HepG2 (cell line): ENCODE data around the gene NOXA1. TPM values are rescaled to one million over a fixed set of nuclear protein-coding genes. Genes with fewer than 3 reads are reported as not detected.

Experiments
- ATAC-seq: fragments of 200-7000 bp; cut with Tn5 transposase; 3 replicates; pipeline ENCODE4 v1.9.1; 2020; ENCODE audit warnings: mild to moderate bottlenecking, moderate library complexity
- BruUV-seq: library from RNA; stranded (reverse); fragments of 400-500 nt; replicated peaks from 2 replicates; lab custom pipeline; 2021; lab: Mats Ljungman, UMichigan
- CTCF ChIA-PET: fragments of 300-600 bp; formaldehyde crosslinking; extraction: SDS; loops from one replicate; lab custom pipeline; 2021; ENCODE audit warnings: low total read pairs, inconsistent platforms, low intra/inter-chr PET ratio; lab: Yijun Ruan, JAX
- POLR2A ChIA-PET: fragments of 350-600 bp; sonication (Branson Sonifier 250); formaldehyde crosslinking; loops from one replicate; lab custom pipeline; 2020; ENCODE audit warnings: antibody characterized with exemption, inconsistent platforms; lab: Yijun Ruan, JAX
- DNase-seq: peaks from one replicate; pipeline ENCODE4 v3.0.0-alpha.2; 2015; ENCODE audit warnings: low spot score
- FAIRE-seq: peaks from 3 replicates; lab custom pipeline; 2011; peaks lifted over from hg19 to GRCh38; lab: Jason Lieb, UNC
- H2AFZ ChIP-seq: one replicate; pipeline ENCODE4 v1.6.1; 2011; ENCODE audit warnings: low read length, inconsistent platforms
- H3K27ac ChIP-seq: fragments of 300-600 bp; 3 replicates; pipeline ENCODE4 v1.8.0; 2011; ENCODE audit warnings: mixed run types, mild to moderate bottlenecking, mixed read lengths, low read length, inconsistent platforms; ENCODE audit not compliant: insufficient read depth; ENCODE audit errors: extremely low read length
- H3K27me3 ChIP-seq, 2 experiments: fragments of 200-600 bp in 1 of 2; 2 replicates in 1 of 2; 3 replicates in 1 of 2; pipeline versions ENCODE4 v1.6.0 to v1.8.0; 2011; ENCODE audit warnings: low read length in 2 of 2, mild to moderate bottlenecking in 2 of 2, moderate library complexity in 2 of 2, inconsistent platforms in 1 of 2; ENCODE audit not compliant: insufficient read depth in 2 of 2, control insufficient read depth in 1 of 2
- H3K36me3 ChIP-seq, 2 experiments: fragments of 200-600 bp in 1 of 2; replicated peaks in 1 of 2; 2 replicates in 1 of 2; 3 replicates in 1 of 2; pipeline versions ENCODE4 v1.5.1 to v1.8.0; 2011; ENCODE audit warnings: low read length in 2 of 2, inconsistent platforms in 1 of 2; ENCODE audit not compliant: insufficient read depth in 2 of 2, control insufficient read depth in 1 of 2
- H3K4me1 ChIP-seq: 2 replicates; pipeline ENCODE4 v1.5.1; 2012; ENCODE audit warnings: low read length, inconsistent platforms; ENCODE audit not compliant: insufficient read depth
- H3K4me2 ChIP-seq: 2 replicates; pipeline ENCODE4 v1.6.0; 2011; ENCODE audit warnings: low read depth, low read length, inconsistent platforms
- H3K4me3 ChIP-seq, 3 experiments: fragments of 200-600 bp in 1 of 3; sonication (generic), shearing (Covaris generic) in 1 of 3; replicated peaks in 1 of 3; 2 replicates each; pipeline ENCODE4 v1.5.1; 2011 to 2016; ENCODE audit warnings: low read length in 3 of 3, inconsistent platforms in 2 of 3, low read depth in 2 of 3, mild to moderate bottlenecking in 2 of 3, control low read depth in 1 of 3, mixed read lengths in 1 of 3; ENCODE audit not compliant: insufficient read depth in 1 of 3
- H3K79me2 ChIP-seq: one replicate; pipeline ENCODE4 v1.6.1; 2011; ENCODE audit warnings: low read length, inconsistent platforms; ENCODE audit not compliant: insufficient read depth
- H3K9ac ChIP-seq: 2 replicates; pipeline ENCODE4 v1.6.0; 2011; ENCODE audit warnings: mild to moderate bottlenecking, low read depth, low read length, inconsistent platforms; ENCODE audit not compliant: insufficient read depth
- H3K9me3 ChIP-seq: 2 replicates; pipeline ENCODE4 v1.5.1; 2012; ENCODE audit warnings: mild to moderate bottlenecking, low read length
- H4K20me1 ChIP-seq: 2 replicates; pipeline ENCODE4 v1.6.0; 2011; ENCODE audit warnings: inconsistent platforms, mild to moderate bottlenecking, low read length, moderate library complexity; ENCODE audit not compliant: insufficient read depth
- ATF7 ChIP-seq, 2 experiments: fragments of 450-650 bp in 1 of 2; sonication (generic) in 1 of 2; formaldehyde crosslinking in 1 of 2; IDR thresholded peaks; 2 replicates each; pipeline versions ENCODE4 v1.4.0 to v1.6.1; 2016 to 2020; ENCODE audit warnings: antibody characterized with exemption in 1 of 2, mild to moderate bottlenecking in 1 of 2, missing genetic modification reagents in 1 of 2
- NFIC ChIP-seq: IDR thresholded peaks from 2 replicates; pipeline ENCODE4 v1.6.1; 2012; ENCODE audit warnings: mild to moderate bottlenecking, low read length, inconsistent platforms
- SMC3 ChIP-seq: IDR thresholded peaks from 2 replicates; pipeline ENCODE4 v1.6.1; 2011; ENCODE audit warnings: low read length, improper control_type of control experiment
- ZIK1 ChIP-seq: sonication (generic); formaldehyde crosslinking; IDR thresholded peaks from 2 replicates; pipeline ENCODE4 v1.5.0; 2020; ENCODE audit warnings: mild to moderate bottlenecking, low read depth, missing genetic modification reagents, borderline replicate concordance
- ZNF850 ChIP-seq: sonication (generic); formaldehyde crosslinking; conservative IDR thresholded peaks from 2 replicates; pipeline ENCODE4 v1.9.0; 2021; ENCODE audit warnings: mild to moderate bottlenecking, missing genetic modification reagents
- WGBS: methylation state at CpG from one replicate; pipeline ENCODE4 v1.1.6; 2017; ENCODE audit warnings: low lambda C conversion rate; 5-methylcytosine and 5-hydroxymethylcytosine counted together
- in situ Hi-C: cut with HindIII; loops from 2 replicates; pipeline ENCODE4 v1.10.0; 2017; ENCODE audit warnings: low pct_unique_long_range_greater_than_20kb; ENCODE audit not compliant: extremely low pct_ligation_motif_present
- intact Hi-C: fragments of 100-400 bp; cut with micrococcal nuclease; formaldehyde crosslinking; loops from one replicate; pipeline ENCODE4 v1.10.0; 2022; ENCODE audit not compliant: unreplicated experiment
- polyA plus RNA-seq, 8 experiments: library from polyadenylated mRNA; depleted of rRNA in 3 of 8; stranded (reverse) in 7 of 8; unstranded in 1 of 8; fragments of >200 nt; fragmentation: Illumina TruSeq in 4 of 8; extraction: Trizol in 4 of 8; gene quantifications; 2 replicates each; pipeline versions ENCODE4 v1.2.1 to v1.2.3, GENCODE V29; 2011 to 2016; ENCODE audit warnings: low read depth in 4 of 8, missing spikeins in 1 of 8, mixed read lengths in 1 of 8; ENCODE audit not compliant: insufficient read depth in 1 of 8
- total RNA-seq, 5 experiments: library from RNA; depleted of rRNA; stranded (reverse); fragments of >200 nt; fragmentation: Illumina TruSeq; extraction: Trizol; gene quantifications; 2 replicates each; pipeline ENCODE4 v1.2.3, GENCODE V29; 2016; ENCODE audit warnings: low read depth in 1 of 5
- TF ChIP-seq, protein P1 (sequence below): sonication (generic); formaldehyde crosslinking; IDR thresholded peaks from 2 replicates; pipeline ENCODE4 v1.4.0; 2020; ENCODE audit warnings: missing genetic modification reagents, borderline replicate concordance
- TF ChIP-seq, protein P2 (sequence below): sonication (generic); formaldehyde crosslinking; IDR thresholded peaks from 2 replicates; pipeline ENCODE4 v1.8.1; 2022; ENCODE audit warnings: low read depth, mild to moderate bottlenecking, missing genetic modification reagents
- TF ChIP-seq, protein P3 (sequence below): sonication (generic); formaldehyde crosslinking; IDR thresholded peaks from 2 replicates; pipeline ENCODE4 v1.5.0; 2020; ENCODE audit warnings: missing genetic modification reagents, mild to moderate bottlenecking, borderline replicate concordance

NOXA1 gene
- total and polyA plus RNA-seq, 2 of the 13 experiments (the other 11 are each of a cell fraction or from before 2014, with no cell fraction given): 0.78 to 1.2 TPM

GRCh38 chr9:137416006-137416562 is 7.1 kb upstream of the NOXA1 start:
- H3K9me3 ChIP-seq: no peaks in the 10 kb centered on the region
- ATAC-seq (no peak), DNase-seq (no peak), FAIRE-seq (no peak)
- CTCF ChIA-PET: no interaction called here
- WGBS: 99% methylated on average over 8 of the region's 23 CpGs
- no peaks in the 10 kb centered on the region for H3K36me3 ChIP-seq
- in situ Hi-C loops: no loop called here
- H3K4me1 ChIP-seq: 0 out of 2 replicates have a peak, but pooled peaks cover 5% of the 10 kb centered on the region
- no peaks in the 10 kb centered on the region for H3K27me3 ChIP-seq
- H3K27ac ChIP-seq: no peak overlapping the region
- no peak overlapping the region for H3K9ac ChIP-seq
- peaks cover 2% of the 10 kb centered on the region for H3K79me2 ChIP-seq
- H2AFZ ChIP-seq: no peak overlapping the region
- intact Hi-C loops: no loop called here
- TF ChIP-seq ATF7 (IDR thresholded peaks at IDR 0.05) (no peak), ATF7 (CRISPR knock-in tag; IDR thresholded peaks at IDR 0.05) (no peak), SMC3 (no peak), ZIK1 (no peak), NFIC (no peak), ZNF850 (CRISPR knock-in tag) (no peak)
- TF ChIP-seq, protein P1, sequence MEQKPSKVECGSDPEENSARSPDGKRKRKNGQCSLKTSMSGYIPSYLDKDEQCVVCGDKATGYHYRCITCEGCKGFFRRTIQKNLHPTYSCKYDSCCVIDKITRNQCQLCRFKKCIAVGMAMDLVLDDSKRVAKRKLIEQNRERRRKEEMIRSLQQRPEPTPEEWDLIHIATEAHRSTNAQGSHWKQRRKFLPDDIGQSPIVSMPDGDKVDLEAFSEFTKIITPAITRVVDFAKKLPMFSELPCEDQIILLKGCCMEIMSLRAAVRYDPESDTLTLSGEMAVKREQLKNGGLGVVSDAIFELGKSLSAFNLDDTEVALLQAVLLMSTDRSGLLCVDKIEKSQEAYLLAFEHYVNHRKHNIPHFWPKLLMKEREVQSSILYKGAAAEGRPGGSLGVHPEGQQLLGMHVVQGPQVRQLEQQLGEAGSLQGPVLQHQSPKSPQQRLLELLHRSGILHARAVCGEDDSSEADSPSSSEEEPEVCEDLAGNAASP (CRISPR knock-in tag): no peak
- TF ChIP-seq, protein P2, sequence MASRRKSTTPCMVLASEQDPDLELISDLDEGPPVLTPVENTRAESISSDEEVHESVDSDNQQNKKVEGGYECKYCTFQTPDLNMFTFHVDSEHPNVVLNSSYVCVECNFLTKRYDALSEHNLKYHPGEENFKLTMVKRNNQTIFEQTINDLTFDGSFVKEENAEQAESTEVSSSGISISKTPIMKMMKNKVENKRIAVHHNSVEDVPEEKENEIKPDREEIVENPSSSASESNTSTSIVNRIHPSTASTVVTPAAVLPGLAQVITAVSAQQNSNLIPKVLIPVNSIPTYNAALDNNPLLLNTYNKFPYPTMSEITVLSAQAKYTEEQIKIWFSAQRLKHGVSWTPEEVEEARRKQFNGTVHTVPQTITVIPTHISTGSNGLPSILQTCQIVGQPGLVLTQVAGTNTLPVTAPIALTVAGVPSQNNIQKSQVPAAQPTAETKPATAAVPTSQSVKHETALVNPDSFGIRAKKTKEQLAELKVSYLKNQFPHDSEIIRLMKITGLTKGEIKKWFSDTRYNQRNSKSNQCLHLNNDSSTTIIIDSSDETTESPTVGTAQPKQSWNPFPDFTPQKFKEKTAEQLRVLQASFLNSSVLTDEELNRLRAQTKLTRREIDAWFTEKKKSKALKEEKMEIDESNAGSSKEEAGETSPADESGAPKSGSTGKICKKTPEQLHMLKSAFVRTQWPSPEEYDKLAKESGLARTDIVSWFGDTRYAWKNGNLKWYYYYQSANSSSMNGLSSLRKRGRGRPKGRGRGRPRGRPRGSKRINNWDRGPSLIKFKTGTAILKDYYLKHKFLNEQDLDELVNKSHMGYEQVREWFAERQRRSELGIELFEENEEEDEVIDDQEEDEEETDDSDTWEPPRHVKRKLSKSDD (CRISPR knock-in tag): no peak
- TF ChIP-seq, protein P3, sequence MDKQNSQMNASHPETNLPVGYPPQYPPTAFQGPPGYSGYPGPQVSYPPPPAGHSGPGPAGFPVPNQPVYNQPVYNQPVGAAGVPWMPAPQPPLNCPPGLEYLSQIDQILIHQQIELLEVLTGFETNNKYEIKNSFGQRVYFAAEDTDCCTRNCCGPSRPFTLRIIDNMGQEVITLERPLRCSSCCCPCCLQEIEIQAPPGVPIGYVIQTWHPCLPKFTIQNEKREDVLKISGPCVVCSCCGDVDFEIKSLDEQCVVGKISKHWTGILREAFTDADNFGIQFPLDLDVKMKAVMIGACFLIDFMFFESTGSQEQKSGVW (CRISPR knock-in tag): no peak
- H3K4me3 ChIP-seq: no peak overlapping the region
- POLR2A ChIA-PET: no interaction called here
- no peak overlapping the region for H3K4me2 ChIP-seq
- H4K20me1 ChIP-seq: no peaks in the 10 kb centered on the region
- BruUV-seq: no TSS peak
